ENCODE data around the gene SCN3B.

- TF ChIP-seq, protein P1, sequence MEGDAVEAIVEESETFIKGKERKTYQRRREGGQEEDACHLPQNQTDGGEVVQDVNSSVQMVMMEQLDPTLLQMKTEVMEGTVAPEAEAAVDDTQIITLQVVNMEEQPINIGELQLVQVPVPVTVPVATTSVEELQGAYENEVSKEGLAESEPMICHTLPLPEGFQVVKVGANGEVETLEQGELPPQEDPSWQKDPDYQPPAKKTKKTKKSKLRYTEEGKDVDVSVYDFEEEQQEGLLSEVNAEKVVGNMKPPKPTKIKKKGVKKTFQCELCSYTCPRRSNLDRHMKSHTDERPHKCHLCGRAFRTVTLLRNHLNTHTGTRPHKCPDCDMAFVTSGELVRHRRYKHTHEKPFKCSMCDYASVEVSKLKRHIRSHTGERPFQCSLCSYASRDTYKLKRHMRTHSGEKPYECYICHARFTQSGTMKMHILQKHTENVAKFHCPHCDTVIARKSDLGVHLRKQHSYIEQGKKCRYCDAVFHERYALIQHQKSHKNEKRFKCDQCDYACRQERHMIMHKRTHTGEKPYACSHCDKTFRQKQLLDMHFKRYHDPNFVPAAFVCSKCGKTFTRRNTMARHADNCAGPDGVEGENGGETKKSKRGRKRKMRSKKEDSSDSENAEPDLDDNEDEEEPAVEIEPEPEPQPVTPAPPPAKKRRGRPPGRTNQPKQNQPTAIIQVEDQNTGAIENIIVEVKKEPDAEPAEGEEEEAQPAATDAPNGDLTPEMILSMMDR (IDR thresholded peaks at IDR 0.05), result no peak
- TF ChIP-seq POLR2A (IDR thresholded peaks at IDR 0.05), result no peak
- TF ChIP-seq POLR2AphosphoS5 (IDR thresholded peaks at IDR 0.05), result no peak
These were observed 70.2 kb downstream of the SCN3B start for GRCh38 chr11:123584186-123584585.
